ENCODE measurements around the gene GLP2R.
A peak's percentile ranks its signal among the peaks of the same experiment; 100 is the strongest.

GLP2R gene

GRCh38 chr17:9813166-9813565, 12.6 kb upstream of the GLP2R start:
- DNase-seq (ENCODE audit: low spot score) = no peak

- no peak for DNase-seq (ENCODE audit: low spot score)
Observed at GRCh38 chr17:9814337-9814945, 11.3 kb upstream of the GLP2R start.

GRCh38 chr17:9816472-9816871, 9.3 kb upstream of the GLP2R start:
- DNase-seq (ENCODE audit: low spot score) = no peak

- DNase-seq (ENCODE audit: low spot score) = peak; percentile 70
Observed at GRCh38 chr17:9817086-9817485, 8.6 kb upstream of the GLP2R start.

GRCh38 chr17:9818760-9819159, 7.0 kb upstream of the GLP2R start:
- DNase-seq (ENCODE audit: low spot score) = no peak

- DNase-seq (ENCODE audit: low spot score) = no peak
Observed at GRCh38 chr17:9820448-9820847, 5.3 kb upstream of the GLP2R start.

GRCh38 chr17:9821921-9822320, 3.8 kb upstream of the GLP2R start, which contains the start of gene GSG1L2:
GSG1L2 (minus strand) TSS chr17:9822079; CDS start chr17:9822071, 8 bp downstream.
- no peak for DNase-seq (ENCODE audit: low spot score)

- no peak for DNase-seq (ENCODE audit: low spot score)
Observed at GRCh38 chr17:9824094-9824493, 1.6 kb upstream of the GLP2R start.

GRCh38 chr17:9824797-9825338, 856 bp upstream of the GLP2R start:
- DNase-seq (ENCODE audit: low spot score) = no peak

GRCh38 chr17:9828296-9829295, 2.9 kb downstream of the GLP2R start:
- no peak for DNase-seq (ENCODE audit: low spot score)

GRCh38 chr17:9829343-9829742, 3.6 kb downstream of the GLP2R start:
- DNase-seq (ENCODE audit: low spot score) = no peak

- no peak for DNase-seq (ENCODE audit: low spot score)
Observed at GRCh38 chr17:9830711-9831110, 5.0 kb downstream of the GLP2R start.

GRCh38 chr17:9833922-9834321, 8.2 kb downstream of the GLP2R start:
- DNase-seq (ENCODE audit: low spot score) = no peak

GRCh38 chr17:9837551-9838471, 12.1 kb downstream of the GLP2R start:
- DNase-seq (ENCODE audit: low spot score) = peak; percentile 73

- no peak for DNase-seq (ENCODE audit: low spot score)
Observed at GRCh38 chr17:9839433-9839832, 13.7 kb downstream of the GLP2R start.

- DNase-seq (ENCODE audit: low spot score) = peak; percentile 72
Observed at GRCh38 chr17:9842057-9842758, 16.5 kb downstream of the GLP2R start.

GRCh38 chr17:9843152-9844010, 17.7 kb downstream of the GLP2R start:
- no peak for DNase-seq (ENCODE audit: low spot score)

GRCh38 chr17:9844153-9844552, 18.4 kb downstream of the GLP2R start:
- no peak for DNase-seq (ENCODE audit: low spot score)

- DNase-seq (ENCODE audit: low spot score) = no peak
Observed at GRCh38 chr17:9845306-9845705, 19.6 kb downstream of the GLP2R start.

GRCh38 chr17:9850151-9850550, 24.4 kb downstream of the GLP2R start:
- DNase-seq (ENCODE audit: low spot score) = no peak

Measured in AG20443 (cell line).